PFSK-1 (cell line): Measurements from ENCODE around the gene AFAP1L1.

ENCODE experiments used
- FOXP2 ChIP-seq: optimal IDR thresholded peaks from 2 replicates; pipeline ENCODE3; 2011; ENCODE audit warnings: borderline replicate concordance, control low read depth, inconsistent platforms; ENCODE audit not compliant: insufficient read depth; ENCODE audit errors: extremely low read length, extremely low read depth
- POLR2AphosphoS5 ChIP-seq: IDR thresholded peaks from 2 replicates; pipeline ENCODE4 v1.6.1; 2012; ENCODE audit warnings: low read depth, mild to moderate bottlenecking, control low read depth, low read length, moderate library complexity
- SIN3A ChIP-seq: IDR thresholded peaks from 2 replicates; pipeline ENCODE4 v1.6.1; 2012; ENCODE audit warnings: mild to moderate bottlenecking, low read length, moderate library complexity, borderline replicate concordance; ENCODE audit not compliant: insufficient read depth
- TAF1 ChIP-seq: IDR thresholded peaks from 2 replicates; pipeline ENCODE4 v1.6.1; 2012; ENCODE audit warnings: low read length, control low read depth, borderline replicate concordance; ENCODE audit not compliant: insufficient read depth
- TF ChIP-seq, protein P1 (sequence below), 2 experiments: IDR thresholded peaks; 2 replicates each; pipeline versions ENCODE4 v1.6.1 to v1.8.0; 2011 to 2012; ENCODE audit warnings: low read depth in 2 of 2, low read length in 2 of 2, control low read depth in 1 of 2, inconsistent platforms in 1 of 2, mild to moderate bottlenecking in 1 of 2, moderate library complexity in 1 of 2; ENCODE audit not compliant: insufficient read depth in 1 of 2

AFAP1L1 gene

DNA sequence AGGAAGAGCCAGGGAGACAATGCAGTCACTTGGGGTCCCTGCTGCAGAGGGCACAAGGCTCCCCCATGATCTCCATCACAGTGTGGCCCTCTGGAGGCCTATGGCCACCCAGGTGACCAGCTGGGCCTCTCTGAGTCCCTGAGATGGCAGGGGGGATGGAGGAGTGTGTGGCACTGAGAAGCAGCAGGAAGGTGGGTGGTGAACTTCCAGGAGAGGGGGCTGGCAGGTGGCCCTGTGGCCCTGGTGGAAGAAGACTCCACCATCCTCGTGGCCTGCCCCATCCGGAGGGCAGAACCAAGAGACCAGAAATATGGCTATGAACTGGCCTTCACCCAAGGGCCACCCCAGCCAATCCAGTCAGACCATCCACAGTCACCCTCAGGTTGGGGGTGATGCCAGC, 31.7 kb upstream of the AFAP1L1 start:
- no peak for TF ChIP-seq SIN3A
- TF ChIP-seq, protein P1, sequence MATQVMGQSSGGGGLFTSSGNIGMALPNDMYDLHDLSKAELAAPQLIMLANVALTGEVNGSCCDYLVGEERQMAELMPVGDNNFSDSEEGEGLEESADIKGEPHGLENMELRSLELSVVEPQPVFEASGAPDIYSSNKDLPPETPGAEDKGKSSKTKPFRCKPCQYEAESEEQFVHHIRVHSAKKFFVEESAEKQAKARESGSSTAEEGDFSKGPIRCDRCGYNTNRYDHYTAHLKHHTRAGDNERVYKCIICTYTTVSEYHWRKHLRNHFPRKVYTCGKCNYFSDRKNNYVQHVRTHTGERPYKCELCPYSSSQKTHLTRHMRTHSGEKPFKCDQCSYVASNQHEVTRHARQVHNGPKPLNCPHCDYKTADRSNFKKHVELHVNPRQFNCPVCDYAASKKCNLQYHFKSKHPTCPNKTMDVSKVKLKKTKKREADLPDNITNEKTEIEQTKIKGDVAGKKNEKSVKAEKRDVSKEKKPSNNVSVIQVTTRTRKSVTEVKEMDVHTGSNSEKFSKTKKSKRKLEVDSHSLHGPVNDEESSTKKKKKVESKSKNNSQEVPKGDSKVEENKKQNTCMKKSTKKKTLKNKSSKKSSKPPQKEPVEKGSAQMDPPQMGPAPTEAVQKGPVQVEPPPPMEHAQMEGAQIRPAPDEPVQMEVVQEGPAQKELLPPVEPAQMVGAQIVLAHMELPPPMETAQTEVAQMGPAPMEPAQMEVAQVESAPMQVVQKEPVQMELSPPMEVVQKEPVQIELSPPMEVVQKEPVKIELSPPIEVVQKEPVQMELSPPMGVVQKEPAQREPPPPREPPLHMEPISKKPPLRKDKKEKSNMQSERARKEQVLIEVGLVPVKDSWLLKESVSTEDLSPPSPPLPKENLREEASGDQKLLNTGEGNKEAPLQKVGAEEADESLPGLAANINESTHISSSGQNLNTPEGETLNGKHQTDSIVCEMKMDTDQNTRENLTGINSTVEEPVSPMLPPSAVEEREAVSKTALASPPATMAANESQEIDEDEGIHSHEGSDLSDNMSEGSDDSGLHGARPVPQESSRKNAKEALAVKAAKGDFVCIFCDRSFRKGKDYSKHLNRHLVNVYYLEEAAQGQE (IDR thresholded peaks at IDR 0.05; ENCODE audit: insufficient read depth in 1 of 2, low read depth in 2 of 2, low read length in 2 of 2) = no peak
- TF ChIP-seq TAF1 = no peak
- TF ChIP-seq FOXP2 = no peak
- TF ChIP-seq POLR2AphosphoS5 = no peak

DNA sequence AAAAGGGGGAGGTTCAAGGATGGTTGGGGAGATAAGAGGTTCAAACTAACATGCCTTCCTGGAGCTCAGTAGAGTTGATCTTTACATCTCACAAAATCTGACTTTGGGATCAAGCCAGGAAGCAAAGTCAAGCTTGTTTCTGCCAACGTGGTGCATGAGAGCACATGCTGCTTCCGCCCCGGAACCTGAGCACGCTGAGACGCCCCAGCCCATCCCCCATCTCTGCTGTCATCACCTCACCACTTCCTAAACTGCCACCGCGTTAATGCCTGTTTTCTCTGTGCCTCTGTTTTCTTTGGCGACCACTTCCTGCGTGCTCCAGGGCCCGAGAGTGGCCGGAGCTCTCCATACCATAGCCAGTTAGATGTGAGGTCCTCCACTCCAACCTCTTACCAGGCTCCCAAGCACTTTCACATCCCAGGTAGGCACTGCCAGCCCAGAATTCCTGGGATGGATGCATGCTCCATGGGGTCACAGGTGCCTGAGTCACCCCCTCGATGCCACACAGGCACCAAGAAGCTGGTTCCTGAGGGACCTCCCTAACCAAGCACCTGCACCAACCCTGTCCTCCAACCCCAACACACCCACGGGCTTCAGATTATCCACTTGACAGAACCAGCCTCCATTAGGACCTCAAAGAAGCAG, 31.2 kb upstream of the AFAP1L1 start:
- peak; percentile 65 for TF ChIP-seq FOXP2
- TF ChIP-seq TAF1 = no peak
- no peak for TF ChIP-seq POLR2AphosphoS5

DNA sequence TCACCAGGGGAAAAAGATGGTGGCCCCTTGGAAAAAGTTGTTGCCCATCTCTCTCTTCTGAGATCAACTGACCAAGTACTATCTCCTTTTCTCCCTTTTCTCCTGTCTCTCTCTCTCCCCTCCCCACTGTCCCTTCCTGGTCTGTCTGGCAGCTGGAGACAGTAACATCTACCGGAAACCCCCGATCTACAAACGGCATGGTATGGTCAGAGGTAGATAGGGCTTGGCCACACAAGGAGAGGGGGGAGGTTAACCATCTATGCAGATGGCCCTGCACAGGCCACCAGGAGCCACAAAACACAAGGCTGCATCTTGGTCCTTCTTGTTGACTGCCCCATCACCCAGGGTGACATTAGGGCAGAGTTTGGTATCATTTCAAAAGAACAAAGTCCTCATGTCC, 29.3 kb upstream of the AFAP1L1 start:
- TF ChIP-seq, protein P1 (IDR thresholded peaks at IDR 0.05; ENCODE audit: insufficient read depth in 1 of 2, low read depth in 2 of 2, low read length in 2 of 2) = no peak
- TF ChIP-seq POLR2AphosphoS5 (no peak), FOXP2 (no peak), SIN3A (no peak), TAF1 (no peak)

DNA sequence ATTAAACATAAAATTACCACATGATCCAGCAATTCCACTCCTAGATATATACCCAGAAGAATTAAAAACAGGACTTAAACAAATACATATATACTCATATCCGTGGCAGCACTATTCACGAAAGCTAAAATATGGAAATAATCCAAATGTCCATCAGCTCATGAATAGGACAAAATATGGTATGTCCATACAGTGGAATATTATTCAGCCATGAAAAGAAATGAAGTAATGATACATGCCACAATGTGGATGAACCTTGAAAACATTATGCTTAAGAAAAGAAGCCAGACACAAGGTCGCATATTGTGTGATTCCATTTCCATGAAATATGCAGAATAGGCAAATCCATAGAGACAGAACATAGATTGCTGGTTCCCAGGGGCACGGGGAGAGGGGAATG, 24.8 kb upstream of the AFAP1L1 start:
- no peak for TF ChIP-seq FOXP2
- no peak for TF ChIP-seq SIN3A
- no peak for TF ChIP-seq TAF1
- no peak for TF ChIP-seq POLR2AphosphoS5
- TF ChIP-seq, protein P1 (IDR thresholded peaks at IDR 0.05; ENCODE audit: insufficient read depth in 1 of 2, low read depth in 2 of 2, low read length in 2 of 2) = no peak

DNA sequence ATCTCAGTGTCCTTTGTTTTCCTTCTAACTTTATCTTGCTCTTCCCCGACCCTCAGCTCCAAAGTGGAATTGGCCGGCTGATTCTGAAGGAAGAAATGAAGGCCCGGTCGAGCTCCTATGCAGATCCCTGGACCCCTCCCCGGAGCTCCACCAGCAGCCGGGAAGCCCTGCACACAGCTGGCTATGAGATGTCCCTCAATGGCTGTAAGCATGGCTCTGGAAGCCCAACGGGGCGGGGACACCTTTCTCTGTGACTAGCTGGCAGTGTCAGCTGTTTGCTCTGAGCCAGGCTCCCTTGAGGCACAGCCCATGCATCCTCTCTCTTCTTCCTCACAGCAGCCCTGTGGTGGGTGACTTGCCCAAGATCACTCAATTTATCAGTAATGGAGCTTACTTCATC, 23.9 kb upstream of the AFAP1L1 start:
- no peak for TF ChIP-seq FOXP2
- TF ChIP-seq, protein P1 (IDR thresholded peaks at IDR 0.05; ENCODE audit: insufficient read depth in 1 of 2, low read depth in 2 of 2, low read length in 2 of 2) = no peak
- no peak for TF ChIP-seq SIN3A
- no peak for TF ChIP-seq TAF1
- no peak for TF ChIP-seq POLR2AphosphoS5
